H9 (cell line): ENCODE results near the gene ARHGAP22. TPM values are rescaled to one million over a fixed set of nuclear protein-coding genes. Genes with fewer than 3 reads are reported as not detected.

Source experiments
- DNase-seq: peaks from one replicate; pipeline ENCODE4 v3.0.0-alpha.2; 2017
- H2AFZ ChIP-seq: one replicate; pipeline ENCODE4 v1.6.1; 2013; ENCODE audit warnings: mild to moderate bottlenecking, low read length, control low read depth, moderate library complexity
- H2AK5ac ChIP-seq: 2 replicates; pipeline ENCODE4 v1.6.1; 2013; ENCODE audit warnings: low read length, control low read depth, mixed read lengths; ENCODE audit not compliant: insufficient read length
- H2BK120ac ChIP-seq: one replicate; pipeline ENCODE4 v1.6.1; 2013; ENCODE audit warnings: low read depth, mild to moderate bottlenecking, low read length, control low read depth, inconsistent platforms; ENCODE audit not compliant: poor library complexity, severe bottlenecking
- H2BK12ac ChIP-seq: 2 replicates; pipeline ENCODE4 v1.6.1; 2013; ENCODE audit warnings: low read length, control low read depth, mixed read lengths, low read depth; ENCODE audit not compliant: insufficient read length
- H2BK15ac ChIP-seq: 2 replicates; pipeline ENCODE4 v1.6.1; 2013; ENCODE audit warnings: low read depth, low read length, control low read depth
- H2BK20ac ChIP-seq: one replicate; pipeline ENCODE4 v1.6.1; 2013; ENCODE audit warnings: low read depth, mild to moderate bottlenecking, low read length, control low read depth, inconsistent platforms; ENCODE audit not compliant: poor library complexity, severe bottlenecking
- H2BK5ac ChIP-seq: 2 replicates; pipeline ENCODE4 v1.6.1; 2013; ENCODE audit warnings: low read length, control low read depth, mixed read lengths; ENCODE audit not compliant: insufficient read length
- H3K14ac ChIP-seq: 2 replicates; pipeline ENCODE4 v1.6.1; 2013; ENCODE audit warnings: low read length, control low read depth; ENCODE audit not compliant: insufficient read depth
- H3K18ac ChIP-seq: 2 replicates; pipeline ENCODE4 v1.6.1; 2013; ENCODE audit warnings: low read depth, mild to moderate bottlenecking, mixed read lengths, low read length, control low read depth; ENCODE audit not compliant: insufficient read length
- H3K23ac ChIP-seq: 2 replicates; pipeline ENCODE4 v1.6.1; 2013; ENCODE audit warnings: low read length, control low read depth, mixed read lengths, low read depth; ENCODE audit not compliant: insufficient read length
- H3K23me2 ChIP-seq: 2 replicates; pipeline ENCODE4 v1.6.1; 2013; ENCODE audit warnings: low read depth, mild to moderate bottlenecking, mixed read lengths, low read length, control low read depth; ENCODE audit not compliant: insufficient read length, poor library complexity, severe bottlenecking
- H3K27ac ChIP-seq: 2 replicates; pipeline ENCODE4 v1.5.1; 2013; ENCODE audit warnings: low read length, control low read depth, mixed read lengths, low read depth; ENCODE audit not compliant: insufficient read length
- H3K27me3 ChIP-seq: 2 replicates; pipeline ENCODE4 v1.6.1; 2013; ENCODE audit warnings: low read length, control low read depth, inconsistent platforms; ENCODE audit not compliant: insufficient read depth
- H3K4ac ChIP-seq: 2 replicates; pipeline ENCODE4 v1.6.1; 2013; ENCODE audit warnings: low read depth, mild to moderate bottlenecking, control low read depth, inconsistent platforms, low read length, moderate library complexity
- H3K4me1 ChIP-seq: 2 replicates; pipeline ENCODE4 v1.6.1; 2013; ENCODE audit warnings: low read length, control low read depth, inconsistent platforms; ENCODE audit not compliant: insufficient read depth
- H3K4me2 ChIP-seq: 2 replicates; pipeline ENCODE4 v1.6.1; 2013; ENCODE audit warnings: low read length, control low read depth, mixed read lengths; ENCODE audit not compliant: insufficient read length, insufficient read depth
- H3K56ac ChIP-seq: 2 replicates; pipeline ENCODE4 v1.6.1; 2013; ENCODE audit warnings: low read depth, mild to moderate bottlenecking, mixed read lengths, low read length, control low read depth; ENCODE audit not compliant: insufficient read length
- H3K79me1 ChIP-seq: 2 replicates; pipeline ENCODE4 v1.6.1; 2013; ENCODE audit warnings: low read depth, mild to moderate bottlenecking, moderate library complexity, low read length, control low read depth, inconsistent platforms; ENCODE audit not compliant: insufficient read depth, poor library complexity, severe bottlenecking
- H3K79me2 ChIP-seq: 2 replicates; pipeline ENCODE4 v1.6.1; 2013; ENCODE audit warnings: low read length, control low read depth, inconsistent platforms; ENCODE audit not compliant: insufficient read depth
- H3K9ac ChIP-seq: 2 replicates; pipeline ENCODE4 v1.6.1; 2013; ENCODE audit warnings: low read length, control low read depth, mixed read lengths; ENCODE audit not compliant: insufficient read length; ENCODE audit errors: extremely low read depth
- H3K9me3 ChIP-seq: one replicate; pipeline ENCODE4 v1.6.1; 2013; ENCODE audit warnings: low read depth, low read length, inconsistent platforms; ENCODE audit not compliant: control insufficient read depth
- H3T11ph ChIP-seq: one replicate; pipeline ENCODE4 v1.6.1; 2013; ENCODE audit warnings: mild to moderate bottlenecking, low read length, control low read depth, inconsistent platforms
- H4K20me1 ChIP-seq: one replicate; pipeline ENCODE4 v1.6.1; 2013; ENCODE audit not compliant: control insufficient read depth, insufficient read length, insufficient read depth
- H4K5ac ChIP-seq: 2 replicates; pipeline ENCODE4 v1.6.1; 2013; ENCODE audit warnings: low read depth, mild to moderate bottlenecking, mixed read lengths, low read length, control low read depth; ENCODE audit not compliant: insufficient read length
- H4K8ac ChIP-seq: replicated peaks from 2 replicates; pipeline ENCODE4 v1.6.1; 2013; ENCODE audit warnings: low read length, control low read depth, mixed read lengths, low read depth; ENCODE audit not compliant: insufficient read length
- H4K91ac ChIP-seq: 2 replicates; pipeline ENCODE4 v1.6.1; 2013; ENCODE audit warnings: low read depth, mild to moderate bottlenecking, moderate library complexity, mixed read lengths, low read length, control low read depth; ENCODE audit not compliant: insufficient read length
- H3K27ac Mint-ChIP-seq, 3 experiments: 2 replicates in 2 of 3; 3 replicates in 1 of 3; pipeline ENCODE4 v1.8.0; 2020 to 2021; ENCODE audit warnings: mixed read lengths in 3 of 3, mild to moderate bottlenecking in 1 of 3, moderate library complexity in 1 of 3
- H3K27me3 Mint-ChIP-seq: 2 replicates; pipeline ENCODE4 v1.8.0; 2021; ENCODE audit warnings: low read depth, mild to moderate bottlenecking, moderate library complexity, mixed read lengths
- H3K36me3 Mint-ChIP-seq, 3 experiments: 2 replicates in 2 of 3; 3 replicates in 1 of 3; pipeline ENCODE4 v1.8.0; 2020 to 2021; ENCODE audit warnings: low read depth in 3 of 3, mixed read lengths in 3 of 3; ENCODE audit not compliant: insufficient read depth in 1 of 3
- H3K4me1 Mint-ChIP-seq, 2 experiments: 2 replicates each; pipeline ENCODE4 v1.8.0; 2020; ENCODE audit warnings: mixed read lengths in 2 of 2
- H3K4me3 Mint-ChIP-seq, 2 experiments: 2 replicates in 1 of 2; 3 replicates in 1 of 2; pipeline ENCODE4 v1.8.0; 2020 to 2021; ENCODE audit warnings: mild to moderate bottlenecking in 2 of 2, mixed read lengths in 2 of 2, moderate library complexity in 1 of 2
- H3K9me3 Mint-ChIP-seq, 2 experiments: 2 replicates in 1 of 2; 3 replicates in 1 of 2; pipeline ENCODE4 v1.8.0; 2020; ENCODE audit warnings: mild to moderate bottlenecking in 2 of 2, mixed read lengths in 2 of 2, moderate library complexity in 1 of 2
- CTCF ChIP-seq: fragments of 200-600 bp; sonication (generic); conservative IDR thresholded peaks from 3 replicates; pipeline ENCODE4 v1.8.0; 2021; ENCODE audit warnings: antibody characterized with exemption, mild to moderate bottlenecking
- whole genome bisulfite sequencing: extraction: QIAGEN DNeasy Blood & Tissue Kit; methylation state at CpG from one replicate; pipeline ENCODE4 v1.1.7; 2013; ENCODE audit warnings: missing lambda C conversion rate, low lambda C conversion rate, mixed read lengths; ENCODE audit not compliant: insufficient read length; ENCODE audit errors: extremely low coverage; 5-methylcytosine and 5-hydroxymethylcytosine counted together
- total RNA-seq: library from RNA; stranded (reverse); gene quantifications from 2 replicates; pipeline ENCODE4 v1.2.1, GENCODE V29; 2021

Gene ARHGAP22
- total RNA-seq, 1 experiment from 2014 or later: 7.4 TPM

- no peaks in the 10 kb centered on the region for H3K27me3 ChIP-seq
- H2BK12ac ChIP-seq: no peak overlapping the region
- H3K18ac ChIP-seq: no peak overlapping the region
- no peaks in the 10 kb centered on the region for H3K9me3 ChIP-seq
- no peaks in the 10 kb centered on the region; the same call in 1 of the 2 replicates for H3K4me1 ChIP-seq
- Mint-ChIP-seq H3K27ac (no peak overlapping the region), H3K36me3 (no peaks in the 10 kb centered on the region; a peak in 1 of 7 replicates), H3K4me3 (no peak overlapping the region), H3K27me3 (peaks cover 8% of the 10 kb centered on the region), H3K4me1 (0 out of 4 replicates have a peak, but pooled peaks cover 0 to 5% of the 10 kb centered on the region in 2 experiments), H3K9me3 (0 out of 5 replicates have a peak, but pooled peaks cover 0 to 2% of the 10 kb centered on the region in 2 experiments)
- H3K4ac ChIP-seq: no peak overlapping the region
- no peak overlapping the region for H3K9ac ChIP-seq
- no peaks in the 10 kb centered on the region for H3K79me2 ChIP-seq
- no peak overlapping the region for H4K91ac ChIP-seq
- TF ChIP-seq CTCF: no peak
- no peak overlapping the region for H3K23ac ChIP-seq
- no peak overlapping the region for H3K27ac ChIP-seq
- H2BK20ac ChIP-seq: no peak overlapping the region
- WGBS: no CpG with 5 or more reads among the region's 3 CpGs
- no peaks in the 10 kb centered on the region for H4K20me1 ChIP-seq
- H4K8ac ChIP-seq: no peak overlapping the region
- H3K56ac ChIP-seq: no peak overlapping the region
- H2AK5ac ChIP-seq: no peak overlapping the region
- H2BK5ac ChIP-seq: no peak overlapping the region
- H3K79me1 ChIP-seq: no peaks in the 10 kb centered on the region
- H2BK120ac ChIP-seq: no peak overlapping the region
- no peaks in the 10 kb centered on the region for H3K23me2 ChIP-seq
- H3T11ph ChIP-seq: no peak overlapping the region
- H2BK15ac ChIP-seq: no peak overlapping the region
- no peak overlapping the region for H4K5ac ChIP-seq
- no peak for DNase-seq
- H3K4me2 ChIP-seq: no peak overlapping the region
- no peak overlapping the region for H3K14ac ChIP-seq
- no peak overlapping the region for H2AFZ ChIP-seq
Observed at GRCh38 chr10:48623009-48623408, 18.1 kb upstream of the ARHGAP22 start.
